C1 segment of cervical spinal cord (tissue), 14 donors: ENCODE results near the gene LBHD1.
"Not testable (repeated sequence)": the region's sequence is repeated elsewhere in the genome, so short reads cannot be mapped to it uniquely, and the experiment has no call there.

Experiments used
- DNase-seq, 14 donors: peaks; one replicate each; lab custom pipeline; 2025; lab: John Stamatoyannopoulos, UW

LBHD1 gene

GRCh38 chr11:62694455-62695167 is 22.5 kb upstream of the LBHD1 start:
- DNase-seq, result peak in 13 of 14 donors; percentile 3 to 91 (median 40)

- DNase-seq, result not testable (repeated sequence)
Measured at GRCh38 chr11:62693624-62694023, 21.6 kb upstream of the LBHD1 start.

GRCh38 chr11:62689421-62690183 is 17.5 kb upstream of the LBHD1 start, which contains the start of gene LRRN4CL:
LRRN4CL (minus strand) TSS chr11:62689530; CDS start chr11:62688508, 1,022 bp downstream.
- DNase-seq, result peak in 2 of 14 donors; percentile 19 to 32

GRCh38 chr11:62688491-62688890 is 16.4 kb upstream of the LBHD1 start:
- DNase-seq, result no peak

GRCh38 chr11:62687508-62688396 is 15.7 kb upstream of the LBHD1 start:
- no peak for DNase-seq

- no peak for DNase-seq
Measured at GRCh38 chr11:62682518-62682917, 10.5 kb upstream of the LBHD1 start.

- no peak for DNase-seq
Measured at GRCh38 chr11:62680825-62681240, 8.8 kb upstream of the LBHD1 start.

GRCh38 chr11:62678770-62679696 is 7.0 kb upstream of the LBHD1 start, which contains the start of gene UBXN1:
UBXN1 (minus strand) TSS chr11:62679073; CDS start chr11:62678923, 150 bp downstream.
- peak; percentile 68 to 91 (median 84) for DNase-seq

GRCh38 chr11:62678433-62678769 is 6.3 kb upstream of the LBHD1 start:
- peak in 1 of 14 donors; percentile 31 for DNase-seq

- DNase-seq, result no peak
Measured at GRCh38 chr11:62677714-62678113, 5.6 kb upstream of the LBHD1 start.

GRCh38 chr11:62677156-62677555 is 5.1 kb upstream of the LBHD1 start:
- DNase-seq, result no peak

- no peak for DNase-seq
Measured at GRCh38 chr11:62676698-62677097, 4.6 kb upstream of the LBHD1 start.

- DNase-seq, result not testable (repeated sequence)
Measured at GRCh38 chr11:62675415-62675814, 3.3 kb upstream of the LBHD1 start.

- no peak for DNase-seq
Measured at GRCh38 chr11:62673196-62673525, 1.1 kb upstream of the LBHD1 start.

GRCh38 chr11:62671236-62671607 is 845 bp downstream of the LBHD1 start:
- DNase-seq, result no peak

- no peak for DNase-seq
Measured at GRCh38 chr11:62669420-62670161, 2.5 kb downstream of the LBHD1 start.

GRCh38 chr11:62667460-62667859 is 4.6 kb downstream of the LBHD1 start:
- DNase-seq, result no peak

- no peak for DNase-seq
Measured at GRCh38 chr11:62666259-62666926, 5.7 kb downstream of the LBHD1 start.

- DNase-seq, result peak in 7 of 14 donors; percentile 43 to 74 (median 62)
Measured at GRCh38 chr11:62665599-62666258, 6.3 kb downstream of the LBHD1 start.
